ENCODE data around the gene MOSMO.
"Not testable (repeated sequence)": the region's sequence is repeated elsewhere in the genome, so short reads cannot be mapped to it uniquely, and the experiment has no call there.

The MOSMO gene

DNA sequence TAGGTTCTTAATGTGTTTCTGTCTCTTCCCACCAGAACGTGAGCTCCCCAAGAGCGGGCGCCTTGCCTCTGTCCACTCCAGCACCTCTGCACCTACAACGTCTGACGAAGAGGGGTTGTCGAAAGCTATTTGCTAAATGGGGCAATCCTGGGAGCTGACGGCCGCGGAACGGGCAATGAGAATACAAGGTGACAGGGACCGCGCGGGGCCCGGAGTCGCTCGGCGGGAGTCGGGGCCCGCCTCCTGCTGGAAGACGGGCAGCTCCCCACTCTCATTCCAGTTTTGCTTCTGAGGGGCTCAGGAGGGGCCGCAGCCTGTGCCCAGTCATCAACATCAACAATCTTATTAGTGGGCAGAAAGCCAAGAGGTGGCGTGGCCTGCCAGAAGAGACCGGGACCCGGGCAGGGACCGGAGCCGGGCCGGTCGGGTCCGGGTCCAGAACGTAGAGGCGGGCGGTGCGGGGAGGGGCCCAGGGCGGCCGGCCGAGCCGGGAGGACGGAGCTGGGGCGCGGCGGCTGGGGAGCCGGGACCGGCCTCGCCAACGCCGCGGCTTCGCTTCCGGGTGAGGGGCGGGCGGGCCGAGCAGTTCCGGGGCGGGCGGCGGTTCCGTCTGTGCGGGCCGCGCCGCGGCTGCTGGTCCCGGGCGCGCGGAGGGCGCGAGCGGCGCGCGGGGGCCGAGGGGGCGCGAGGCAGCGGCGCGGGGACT, at the start of gene MOSMO:
Gene MOSMO, plus strand, starts transcription at position 603 of the 706 bp plus-strand sequence. CDS start 191 bp downstream, outside the sequence.
- DNase-seq = peak; percentile 65

DNA sequence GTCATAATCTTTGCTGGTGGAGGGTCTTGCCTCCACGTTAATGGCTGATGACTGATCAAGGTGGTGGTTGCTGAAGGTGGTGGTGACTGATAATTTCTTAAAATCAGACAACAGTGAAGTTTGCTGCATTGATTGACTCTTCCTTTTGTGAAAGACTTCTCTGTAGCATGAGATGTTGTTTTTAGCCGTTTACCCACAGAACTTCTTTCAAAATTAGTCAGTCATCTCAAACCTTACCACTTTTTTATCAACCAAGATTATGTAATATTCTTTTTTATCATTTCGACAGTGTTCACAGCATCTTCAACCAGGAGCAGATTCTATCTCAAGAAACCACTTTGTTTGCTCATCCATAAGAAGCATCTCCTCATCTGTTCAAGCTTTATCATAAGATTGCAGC, 48.9 kb upstream of the MOSMO start:
- DNase-seq = no peak

DNA sequence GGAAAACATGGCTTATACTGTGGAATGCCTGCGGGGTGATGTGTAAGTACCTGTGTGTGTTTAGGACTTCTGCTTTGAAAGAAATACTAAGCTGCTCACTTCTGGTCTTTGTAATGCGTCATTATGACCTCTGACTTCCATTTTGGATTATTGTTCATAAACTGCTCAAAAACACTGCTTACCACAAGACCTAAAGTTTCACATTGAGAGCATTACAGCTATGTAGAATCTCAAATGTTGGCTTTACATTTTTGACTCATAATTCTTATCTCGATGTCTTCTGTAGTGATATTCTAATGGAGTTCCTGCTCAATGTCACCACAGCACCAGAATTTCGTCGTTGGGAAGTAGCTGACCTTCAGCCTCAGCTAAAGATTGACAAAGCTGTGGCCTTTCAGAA, 45.4 kb upstream of the MOSMO start:
- no peak for DNase-seq

GRCh38 chr16:21963887-21964286, 44.0 kb upstream of the MOSMO start:
- DNase-seq = no peak

DNA sequence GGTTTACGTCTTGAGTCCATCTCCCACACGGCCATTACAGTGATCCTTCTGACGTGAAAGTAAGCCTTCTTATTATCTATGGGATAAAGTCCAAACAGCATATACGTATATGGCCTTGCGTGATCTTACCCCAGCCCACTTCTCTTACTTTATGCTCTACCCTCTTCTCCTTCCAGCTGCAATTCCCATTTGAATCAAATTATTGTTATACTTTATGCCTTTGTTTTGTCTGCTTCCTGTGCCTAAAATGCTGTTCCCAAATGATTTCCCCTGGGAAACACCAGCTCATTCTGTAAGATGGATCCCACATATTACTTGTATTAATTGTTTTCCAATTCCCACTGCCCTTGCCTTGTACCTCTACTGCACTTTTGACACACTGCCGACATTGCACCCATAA, 43.6 kb upstream of the MOSMO start:
- no peak for DNase-seq

- no peak for DNase-seq
These were observed 36.1 kb upstream of the MOSMO start for GRCh38 chr16:21971856-21972255.

DNA sequence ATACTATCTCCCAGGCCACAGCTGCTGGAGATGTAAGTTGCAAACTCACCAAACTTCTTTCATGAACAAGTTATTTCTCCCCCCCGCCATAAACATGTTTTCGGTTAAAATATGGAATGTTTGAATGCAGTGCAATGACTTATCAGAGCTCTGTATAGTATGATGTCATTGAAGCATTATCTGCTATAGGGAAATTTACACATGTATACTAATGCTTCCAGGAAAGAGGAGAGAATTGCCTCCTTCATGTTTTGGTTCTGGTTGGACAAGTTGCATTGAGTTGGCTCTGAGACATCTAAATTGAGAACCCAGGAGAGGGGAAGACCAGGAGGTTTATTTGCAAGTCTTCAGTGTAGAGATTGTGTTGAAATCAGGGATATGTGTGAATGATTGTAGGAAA, 34.0 kb upstream of the MOSMO start:
- no peak for DNase-seq

DNA sequence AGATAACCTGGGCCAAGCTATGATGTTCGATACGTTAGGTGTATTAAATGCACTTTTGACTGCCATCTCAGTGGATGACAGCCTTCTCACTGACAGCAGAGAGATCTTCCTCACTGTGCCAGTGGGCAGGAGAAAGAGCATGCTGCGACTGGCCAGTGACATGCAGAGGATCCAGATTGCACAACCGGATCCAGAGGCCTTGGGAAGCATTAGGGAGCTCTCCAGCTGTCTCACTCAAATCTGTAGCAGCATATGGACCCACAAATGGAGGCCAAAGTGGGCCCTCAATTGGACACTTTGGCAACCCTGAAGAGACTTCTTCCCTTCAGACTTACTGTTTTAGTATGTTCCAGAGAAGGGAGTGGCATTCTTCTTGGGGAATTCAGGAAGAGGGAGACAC, 27.9 kb upstream of the MOSMO start:
- no peak for DNase-seq

GRCh38 chr16:21982108-21982507, 25.8 kb upstream of the MOSMO start:
- DNase-seq = no peak

DNA sequence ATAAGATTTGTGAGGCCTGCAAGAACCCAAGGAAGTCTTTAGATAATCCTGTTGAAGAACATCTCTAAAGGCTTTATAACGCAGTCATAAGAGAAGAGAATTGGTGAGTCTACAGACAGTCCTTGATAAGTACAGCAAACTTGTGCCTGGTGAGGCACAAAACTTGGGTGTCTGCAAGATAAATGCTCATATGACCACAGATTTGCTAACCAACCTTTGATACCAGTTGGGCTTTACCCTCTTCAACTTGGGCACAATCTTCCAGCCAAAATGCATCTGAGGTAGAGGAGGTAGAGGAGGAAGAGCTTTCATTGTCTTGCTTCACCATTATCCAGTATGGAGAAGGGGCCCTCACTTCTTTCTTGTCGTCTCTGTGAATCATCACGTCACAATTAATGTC, 23.8 kb upstream of the MOSMO start:
- no peak for DNase-seq

DNA sequence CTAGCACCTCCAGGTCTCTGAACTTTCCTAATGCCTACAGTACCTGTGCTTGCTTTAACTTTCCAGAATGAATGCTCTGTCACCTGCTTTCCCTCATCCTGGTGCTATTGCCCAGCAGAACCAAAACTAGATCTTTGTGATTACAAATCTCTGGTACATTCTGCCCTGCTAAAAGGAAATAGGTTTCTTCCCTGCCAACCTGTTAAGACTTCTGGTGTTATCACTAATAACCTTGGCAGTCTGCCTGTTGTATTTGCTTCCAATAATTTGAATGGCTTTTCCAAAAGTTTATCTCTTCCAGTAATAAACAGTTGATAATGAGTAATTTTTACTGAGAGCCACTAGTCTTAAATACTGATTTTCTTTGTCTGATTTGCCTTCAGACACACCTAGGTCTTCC, 22.4 kb upstream of the MOSMO start:
- no peak for DNase-seq

DNA sequence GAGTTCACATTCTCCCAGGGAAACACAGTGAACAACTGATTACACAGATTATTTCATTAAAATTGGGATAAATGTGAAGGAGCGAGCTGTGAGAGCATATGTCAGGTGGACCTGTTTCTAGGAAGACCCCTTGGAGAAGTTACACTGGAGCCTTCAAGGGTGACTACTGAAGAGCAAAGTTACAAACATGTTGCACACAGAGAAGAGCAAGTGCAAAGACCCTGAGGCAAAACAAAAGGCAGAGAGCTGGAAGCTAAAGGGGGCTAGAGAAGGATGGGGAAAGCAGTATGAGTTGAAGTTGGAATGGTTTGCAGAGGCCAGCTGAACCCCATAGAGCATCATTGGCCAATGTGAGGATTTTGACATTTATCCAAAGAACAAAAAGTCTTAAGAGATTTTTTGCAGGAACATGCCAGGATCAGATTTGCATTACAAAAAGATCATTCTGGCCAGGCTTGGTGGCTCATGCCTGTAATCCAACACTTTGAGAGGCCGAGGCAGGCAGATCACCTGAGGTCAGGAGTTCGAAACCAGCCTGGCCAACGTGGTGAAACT, 21.1 kb upstream of the MOSMO start:
- no peak for DNase-seq

DNA sequence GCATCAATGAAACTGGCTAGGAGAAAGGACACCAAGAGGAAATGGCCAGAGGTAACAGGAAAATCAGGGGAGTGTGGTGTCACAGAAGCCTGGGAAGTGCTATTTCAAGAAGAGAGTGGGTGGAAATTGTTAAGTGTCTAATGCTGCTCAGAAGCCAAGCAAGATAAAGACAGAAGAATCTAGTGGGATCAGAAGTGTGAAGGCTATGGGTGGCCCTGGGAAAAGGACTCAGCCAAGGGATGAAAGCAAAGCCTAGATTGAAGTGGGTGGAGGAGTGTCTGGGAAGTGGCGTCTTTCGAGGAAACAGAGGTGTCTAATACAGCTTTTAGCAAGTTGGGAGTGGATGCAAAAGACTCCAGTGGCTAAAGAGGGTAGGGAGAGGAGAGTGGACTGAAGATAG, 20.4 kb upstream of the MOSMO start:
- DNase-seq = no peak

DNA sequence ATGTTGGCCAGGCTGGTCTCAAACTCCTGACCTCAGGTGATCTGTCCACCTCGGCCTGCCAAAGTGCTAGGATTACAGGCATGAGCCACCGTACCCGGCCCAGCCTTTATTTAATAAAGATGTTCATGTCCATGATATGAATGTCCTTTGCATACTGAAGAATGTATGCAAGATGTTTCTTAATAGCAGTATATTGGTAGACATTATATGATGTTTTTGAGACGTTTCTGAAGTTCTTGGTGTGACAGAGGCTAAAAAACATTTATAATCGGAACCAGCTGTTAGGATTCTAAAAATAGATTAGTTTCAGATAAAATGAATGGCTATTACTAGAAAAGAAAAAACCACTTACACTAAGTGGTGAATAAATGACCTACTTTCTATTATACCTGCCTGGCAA, 18.8 kb upstream of the MOSMO start:
- DNase-seq = no peak

DNA sequence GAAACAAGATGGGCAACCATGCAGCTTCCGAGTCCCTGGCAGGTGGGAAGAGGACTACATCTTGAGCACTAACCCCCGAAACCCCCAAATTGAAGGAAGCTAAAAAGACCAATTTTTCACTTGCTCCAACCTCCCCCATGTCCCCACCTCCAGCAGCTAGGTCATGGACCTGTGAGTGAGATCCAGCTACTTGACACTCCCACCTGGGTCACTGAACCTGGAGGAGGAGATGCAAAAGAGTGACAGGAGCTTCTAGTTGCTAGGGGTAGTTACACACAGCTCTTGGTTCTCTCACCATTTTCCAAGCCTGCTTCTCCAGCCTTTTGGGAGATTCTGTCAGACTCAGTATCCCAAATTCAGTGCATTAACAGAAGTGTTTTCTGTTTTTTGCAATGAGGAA, 18.2 kb upstream of the MOSMO start:
- DNase-seq = no peak

GRCh38 chr16:21990381-21990944, 17.4 kb upstream of the MOSMO start:
- DNase-seq = no peak

GRCh38 chr16:21991621-21992020, 16.3 kb upstream of the MOSMO start:
- no peak for DNase-seq

- no peak for DNase-seq
These were observed 12.9 kb upstream of the MOSMO start for GRCh38 chr16:21994856-21995465.

GRCh38 chr16:21996923-21997696, 10.8 kb upstream of the MOSMO start:
- DNase-seq = no peak

GRCh38 chr16:21997697-21998480, 10.0 kb upstream of the MOSMO start:
- no peak for DNase-seq

- no peak for DNase-seq
These were observed 6.3 kb upstream of the MOSMO start for GRCh38 chr16:22001591-22001990.

DNA sequence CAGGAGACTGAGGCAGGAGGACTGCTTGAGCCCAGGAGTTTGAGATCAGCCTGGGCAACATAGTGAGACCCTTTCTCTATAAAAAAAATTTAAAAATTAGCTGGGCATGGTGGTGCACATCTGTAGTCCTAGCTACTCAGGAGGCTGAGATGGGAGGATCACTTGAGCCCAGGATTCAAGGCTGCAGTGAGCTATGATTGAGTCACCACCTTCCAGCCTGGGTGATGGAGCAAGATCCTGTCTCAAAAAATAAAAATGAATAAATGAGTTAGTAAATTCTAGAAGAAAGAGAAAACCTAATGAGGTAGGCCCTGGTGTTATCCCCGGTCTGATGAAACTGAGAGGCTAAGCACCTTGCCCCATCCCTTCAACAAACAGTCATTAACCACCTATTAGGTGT, 5.9 kb upstream of the MOSMO start:
- not testable (repeated sequence) for DNase-seq

DNA sequence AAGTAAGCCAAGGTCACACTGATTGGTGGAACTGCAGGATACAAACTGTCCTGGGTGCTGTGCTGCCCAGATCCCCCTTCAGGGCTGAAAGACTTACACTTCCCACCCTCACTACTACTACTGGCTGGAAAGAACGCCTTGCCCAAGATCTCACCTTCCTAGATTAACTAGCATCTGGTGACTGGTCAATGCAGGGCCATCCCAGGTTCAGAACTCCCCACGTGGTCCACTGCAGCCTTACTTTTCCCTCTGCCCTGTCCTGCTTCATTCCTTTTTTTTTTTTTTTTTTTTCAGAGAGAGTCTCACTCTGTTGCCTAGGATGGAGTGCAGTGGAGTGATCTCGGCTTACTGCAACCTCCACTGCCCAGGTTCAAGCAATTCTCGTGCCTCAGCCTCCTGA, 4.7 kb upstream of the MOSMO start:
- no peak for DNase-seq

All from CD4-positive, alpha-beta T cell treated with Interleukin-15 for 1 hour (primary cell).